ENCODE data around the gene NUBPL. TPM values are rescaled to one million over a fixed set of nuclear protein-coding genes. Genes with fewer than 3 reads are reported as not detected.
"Not testable (repeated sequence)": the region's sequence is repeated elsewhere in the genome, so short reads cannot be mapped to it uniquely, and the experiment has no call there.

NUBPL gene
- total and polyA plus RNA-seq, 12 donors: 3.6 to 27.3 (median 16.9) TPM

GRCh38 chr14:31792726-31793125 lies 231.5 kb downstream of the NUBPL start:
- DNase-seq: no peak
- Histone ChIP-seq H3K9me3 (replicated peaks in 1 of 3) (no peaks in the 10 kb centered on the region), H3K4me3 (no peak overlapping the region), H3K4me1 (replicated peaks in 1 of 2) (no peaks in the 10 kb centered on the region), H3K27ac (no peak overlapping the region), H3K27me3 (no peaks in the 10 kb centered on the region), H3K36me3 (replicated peaks in 1 of 2) (no peaks in the 10 kb centered on the region)
- intact Hi-C loops (cut with DNase I): no loop called here
- no peak for TF ChIP-seq CTCF (IDR thresholded peaks at IDR 0.05)
- no peak for TF ChIP-seq POLR2A (IDR thresholded peaks at IDR 0.05)

- 91 to 94% (median 93%) methylated on average over 3 of the region's 3 CpGs for WGBS, 4 donors
- intact Hi-C loops (cut with DNase I); H3K9me3 ChIP-seq (replicated peaks in 1 of 3): not testable (repeated sequence)
Observed at GRCh38 chr14:31797946-31798345, 236.7 kb downstream of the NUBPL start.

GRCh38 chr14:31802838-31803237 lies 241.6 kb downstream of the NUBPL start:
- H3K27me3 ChIP-seq: no peaks in the 10 kb centered on the region
- H3K27ac ChIP-seq: no peak overlapping the region
- no peak overlapping the region for H3K4me3 ChIP-seq
- intact Hi-C loops (cut with DNase I): no loop called here
- TF ChIP-seq CTCF (IDR thresholded peaks at IDR 0.05) (no peak), POLR2A (IDR thresholded peaks at IDR 0.05) (no peak)
- no peaks in the 10 kb centered on the region for H3K4me1 ChIP-seq (replicated peaks in 1 of 2)
- H3K36me3 ChIP-seq (replicated peaks in 1 of 2): no peaks in the 10 kb centered on the region
- DNase-seq: no peak
- no peaks in the 10 kb centered on the region for H3K9me3 ChIP-seq (replicated peaks in 1 of 3)

More at GRCh38 chr14:31797946-31798345, 236.7 kb downstream of the NUBPL start:
- not testable (repeated sequence) for H3K27me3 ChIP-seq; H3K27ac ChIP-seq; H3K36me3 ChIP-seq (replicated peaks in 1 of 2); DNase-seq; H3K4me3 ChIP-seq; H3K4me1 ChIP-seq (replicated peaks in 1 of 2)

- H3K36me3 ChIP-seq (replicated peaks in 1 of 2): no peaks in the 10 kb centered on the region
- no peaks in the 10 kb centered on the region for H3K4me1 ChIP-seq (replicated peaks in 1 of 2)
- H3K9me3 ChIP-seq (replicated peaks in 1 of 3): no peaks in the 10 kb centered on the region
- no peak for TF ChIP-seq CTCF (IDR thresholded peaks at IDR 0.05)
- DNase-seq: no peak
- intact Hi-C loops (cut with DNase I): no loop called here
- no peak overlapping the region for H3K27ac ChIP-seq
- no peak overlapping the region for H3K4me3 ChIP-seq
- no peaks in the 10 kb centered on the region for H3K27me3 ChIP-seq
Observed at GRCh38 chr14:31806249-31806648, 245.0 kb downstream of the NUBPL start.

- H3K4me3 ChIP-seq; H3K27ac ChIP-seq; DNase-seq; H3K4me1 ChIP-seq (replicated peaks in 1 of 2); H3K27me3 ChIP-seq; H3K9me3 ChIP-seq (replicated peaks in 1 of 3); H3K36me3 ChIP-seq (replicated peaks in 1 of 2); intact Hi-C loops (cut with DNase I): not testable (repeated sequence)
- 79 to 88% (median 83%) methylated on average over 10 to 15 of the region's 15 CpGs for WGBS, 4 donors
Observed at GRCh38 chr14:31811693-31812628, 250.8 kb downstream of the NUBPL start.

- 68 to 100% (median 95%) methylated on average over 2 of the region's 2 CpGs for WGBS, 4 donors
- DNase-seq; H3K27ac ChIP-seq; H3K27me3 ChIP-seq; intact Hi-C loops (cut with DNase I); H3K36me3 ChIP-seq (replicated peaks in 1 of 2); H3K4me3 ChIP-seq; H3K4me1 ChIP-seq (replicated peaks in 1 of 2); H3K9me3 ChIP-seq (replicated peaks in 1 of 3): not testable (repeated sequence)
Observed at GRCh38 chr14:31813724-31814490, 252.7 kb downstream of the NUBPL start.

Data from adrenal gland (tissue), 12 donors.